Colonic mucosa (tissue), 4 donors: Measurements from ENCODE around the gene PCDHB11. TPM values are rescaled to one million over a fixed set of nuclear protein-coding genes. Genes with fewer than 3 reads are reported as not detected.
"Not testable (repeated sequence)": the region's sequence is repeated elsewhere in the genome, so short reads cannot be mapped to it uniquely, and the experiment has no call there.

Experiments used
- DNase-seq: peaks from one replicate; pipeline ENCODE4 v3.0.0-alpha.2; 2020
- H3K27ac ChIP-seq: fragments of 200-600 bp; one replicate; pipeline ENCODE4 v1.8.0; 2021
- H3K27me3 ChIP-seq: fragments of 200-600 bp; one replicate; pipeline ENCODE4 v1.8.0; 2021
- H3K36me3 ChIP-seq: fragments of 200-600 bp; one replicate; pipeline ENCODE4 v1.8.0; 2021
- H3K4me1 ChIP-seq: fragments of 200-600 bp; one replicate; pipeline ENCODE4 v1.8.0; 2021; ENCODE audit warnings: mild to moderate bottlenecking
- H3K4me3 ChIP-seq: fragments of 200-600 bp; one replicate; pipeline ENCODE4 v1.8.0; 2021
- H3K9ac ChIP-seq, 2 donors: one replicate each; pipeline ENCODE4 v1.7.0; 2013; ENCODE audit warnings: control low read depth in 2 of 2, low read depth in 2 of 2, low read length in 2 of 2
- H3K9me3 ChIP-seq: fragments of 200-600 bp; one replicate; pipeline ENCODE4 v1.8.0; 2021
- CTCF ChIP-seq: fragments of 200-600 bp; IDR thresholded peaks from one replicate; pipeline ENCODE4 v1.8.0; 2022; ENCODE audit warnings: antibody characterized with exemption, mild to moderate bottlenecking
- intact Hi-C: fragments of 100-400 bp; cut with DNase I; formaldehyde crosslinking; loops from one replicate; pipeline ENCODE4 v1.14.1; 2022
- total RNA-seq, 2 donors: library from RNA; stranded (reverse); fragmentation: NEBNext Ultra II Directional in 1 of 2; extraction: Animal tissue kit (Norgen Biotek cat#: 25700) in 1 of 2; gene quantifications; one replicate each; pipeline ENCODE4 v1.2.1, GENCODE V29; 2021
- donor health status: healthy.
- donor health status: DM: no; HTN: no; CAD: no.
- donor health status: DM: no; HTN: no; CAD: no.

The PCDHB11 gene
- total RNA-seq, 2 donors from 2014 or later: 0.59 to 2.2 TPM

GRCh38 chr5:141180313-141180712, 19.1 kb upstream of the PCDHB11 start:
- H3K9me3 ChIP-seq: no peaks in the 10 kb centered on the region
- no peaks in the 10 kb centered on the region for H3K36me3 ChIP-seq
- no peaks in the 10 kb centered on the region for H3K4me1 ChIP-seq
- DNase-seq: no peak
- H3K4me3 ChIP-seq: no peak overlapping the region
- intact Hi-C loops: no loop called here
- no peak overlapping the region for H3K9ac ChIP-seq
- H3K27me3 ChIP-seq: no peaks in the 10 kb centered on the region
- no peak for TF ChIP-seq CTCF
- no peak overlapping the region for H3K27ac ChIP-seq

GRCh38 chr5:141182248-141182647, 17.2 kb upstream of the PCDHB11 start, which contains the start of gene PCDHB16:
Gene PCDHB16, plus strand, starts transcription at chr5:141182387. Its CDS starts 173 bp downstream, at chr5:141182560.
- no peaks in the 10 kb centered on the region for H3K27me3 ChIP-seq
- H3K9me3 ChIP-seq: no peaks in the 10 kb centered on the region
- no peak within 1 kb of the TSS for H3K27ac ChIP-seq
- no peak within 1 kb of the TSS for H3K9ac ChIP-seq
- no peak for TF ChIP-seq CTCF
- no peak for DNase-seq
- no peak within 1 kb of the TSS for H3K4me3 ChIP-seq
- no peaks in the 10 kb centered on the region for H3K36me3 ChIP-seq
- no peaks in the 10 kb centered on the region for H3K4me1 ChIP-seq
- intact Hi-C loops: no loop called here

- H3K4me1 ChIP-seq, DNase-seq, H3K27me3 ChIP-seq, H3K9ac ChIP-seq, intact Hi-C loops, H3K27ac ChIP-seq, H3K9me3 ChIP-seq, H3K4me3 ChIP-seq, H3K36me3 ChIP-seq: not testable (repeated sequence)
Measured at GRCh38 chr5:141184117-141184855, 15.1 kb upstream of the PCDHB11 start.

GRCh38 chr5:141186897-141187512, 12.4 kb upstream of the PCDHB11 start, which contains the start of gene PCDHB9:
Gene PCDHB9, plus strand, starts transcription at chr5:141187161. Its CDS starts 158 bp downstream, at chr5:141187319.
- no peaks in the 10 kb centered on the region for H3K4me1 ChIP-seq
- no peak within 1 kb of the TSS for H3K9ac ChIP-seq
- H3K27ac ChIP-seq: no peak within 1 kb of the TSS
- H3K4me3 ChIP-seq: no peak within 1 kb of the TSS
- no peaks in the 10 kb centered on the region for H3K9me3 ChIP-seq
- no peak for TF ChIP-seq CTCF
- H3K27me3 ChIP-seq: no peaks in the 10 kb centered on the region
- intact Hi-C loops: no loop called here
- no peaks in the 10 kb centered on the region for H3K36me3 ChIP-seq
- DNase-seq: no peak

GRCh38 chr5:141188682-141189081, 10.7 kb upstream of the PCDHB11 start:
- H3K27ac ChIP-seq, H3K36me3 ChIP-seq, H3K9ac ChIP-seq, H3K27me3 ChIP-seq, intact Hi-C loops, DNase-seq, H3K4me3 ChIP-seq, H3K4me1 ChIP-seq, H3K9me3 ChIP-seq: not testable (repeated sequence)

GRCh38 chr5:141189131-141189530, 10.3 kb upstream of the PCDHB11 start:
- H3K9ac ChIP-seq, H3K4me3 ChIP-seq, H3K27ac ChIP-seq, H3K36me3 ChIP-seq, H3K4me1 ChIP-seq, intact Hi-C loops, DNase-seq, H3K9me3 ChIP-seq, H3K27me3 ChIP-seq: not testable (repeated sequence)
